Uterus (tissue), 2 donors: Measurements from ENCODE around the gene BEST1.

Experiments used
- CTCF ChIP-seq, 4 experiments: fragments of 200-600 bp in 2 of 4; fragments of 450-650 bp in 2 of 4; sonication (generic) in 2 of 4; IDR thresholded peaks; one replicate each; pipeline ENCODE4 v1.5.1; 2016 to 2019; ENCODE audit warnings: antibody characterized with exemption in 4 of 4, mild to moderate bottlenecking in 2 of 4, moderate library complexity in 1 of 4
- POLR2A ChIP-seq, 2 donors: fragments of 450-650 bp; IDR thresholded peaks; one replicate each; pipeline ENCODE4 v1.6.1; 2016; ENCODE audit warnings: antibody characterized with exemption in 2 of 2, mild to moderate bottlenecking in 1 of 2, moderate library complexity in 1 of 2

DNA sequence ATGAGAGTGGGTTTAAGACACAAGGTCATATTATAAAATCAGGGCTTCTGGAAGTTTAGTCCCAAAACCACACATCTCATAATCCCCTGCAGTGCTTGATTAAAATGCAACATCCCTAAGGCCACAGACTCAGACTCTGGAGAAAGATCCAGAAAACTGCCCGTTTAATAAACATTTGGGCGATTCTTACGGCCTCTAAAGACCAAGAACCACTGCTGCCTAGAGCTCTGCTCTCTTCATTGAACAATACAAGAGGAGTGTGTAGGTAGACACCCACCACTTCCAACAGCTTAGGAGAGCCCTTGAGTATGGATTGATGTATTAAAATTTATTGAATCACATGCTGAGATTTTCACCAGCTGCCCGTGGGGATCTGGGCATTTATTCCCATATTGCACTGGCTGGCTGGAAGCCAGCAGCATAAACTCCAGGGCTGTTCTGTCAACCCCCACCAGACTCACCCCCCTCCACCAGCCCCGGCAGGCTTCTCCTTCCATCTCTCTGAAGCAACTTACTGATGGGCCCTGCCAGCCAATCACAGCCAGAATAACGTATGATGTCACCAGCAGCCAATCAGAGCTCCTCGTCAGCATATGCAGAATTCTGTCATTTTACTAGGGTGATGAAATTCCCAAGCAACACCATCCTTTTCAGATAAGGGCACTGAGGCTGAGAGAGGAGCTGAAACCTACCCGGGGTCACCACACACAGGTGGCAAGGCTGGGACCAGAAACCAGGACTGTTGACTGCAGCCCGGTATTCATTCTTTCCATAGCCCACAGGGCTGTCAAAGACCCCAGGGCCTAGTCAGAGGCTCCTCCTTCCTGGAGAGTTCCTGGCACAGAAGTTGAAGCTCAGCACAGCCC lies 749 bp upstream of the BEST1 start:
- TF ChIP-seq CTCF (IDR thresholded peaks at IDR 0.05), result peak in 1 of 4 experiments; percentile 7
- peak; percentile 30 to 72 for TF ChIP-seq POLR2A (IDR thresholded peaks at IDR 0.05)
